ENCODE results near the gene CA10. TPM values are rescaled to one million over a fixed set of nuclear protein-coding genes. Genes with fewer than 3 reads are reported as not detected.

The CA10 gene
- total RNA-seq, 4 donors from 2014 or later: not detected

GRCh38 chr17:51590071-51590656, 568.4 kb downstream of the CA10 start:
- Histone ChIP-seq H3K4me3 (no peak overlapping the region), H3K27me3 (no peaks in the 10 kb centered on the region), H3K4me1 (peaks cover 0 to 3% (median 0%) of the 10 kb centered on the region in 3 donors), H3K36me3 (no peaks in the 10 kb centered on the region), H3K9me3 (peaks cover 0 to 14% (median 0%) of the 10 kb centered on the region in 3 donors), H3K27ac (no peak overlapping the region)
- TF ChIP-seq EP300 (IDR thresholded peaks at IDR 0.05) (no peak), POLR2AphosphoS5 (IDR thresholded peaks at IDR 0.05) (no peak), CTCF (IDR thresholded peaks at IDR 0.05) (no peak), POLR2A (IDR thresholded peaks at IDR 0.05) (no peak)
- ATAC-seq: no peak
- WGBS, 2 donors (ENCODE audit: low coverage in 1 of 2): 29 to 43% methylated on average over 3 to 4 of the region's 4 CpGs

DNA sequence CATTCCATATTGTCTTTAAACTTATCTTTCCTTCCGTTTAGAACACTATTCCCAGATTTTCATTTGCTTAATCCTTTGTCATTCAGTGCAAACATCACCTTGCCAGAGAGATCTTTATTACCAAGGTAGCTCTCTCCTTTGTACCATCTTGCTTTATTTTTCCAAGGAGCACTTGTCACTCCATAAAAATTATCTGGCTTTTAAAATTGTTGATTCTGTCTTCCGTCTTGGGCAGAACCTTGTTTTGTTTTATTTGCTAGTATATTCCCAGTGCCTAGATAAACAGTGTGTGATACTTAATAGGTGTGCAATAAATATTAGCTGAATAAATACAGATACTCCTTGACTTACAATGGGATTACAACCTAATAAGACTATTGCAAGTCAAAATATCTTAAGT, 570.5 kb downstream of the CA10 start:
- Histone ChIP-seq H3K36me3 (no peaks in the 10 kb centered on the region), H3K4me3 (no peak overlapping the region), H3K9me3 (peaks cover 0 to 14% (median 0%) of the 10 kb centered on the region in 3 donors), H3K27ac (no peak overlapping the region), H3K27me3 (no peaks in the 10 kb centered on the region), H3K4me1 (peaks cover 0 to 3% (median 0%) of the 10 kb centered on the region in 3 donors)
- WGBS, 2 donors (ENCODE audit: low coverage in 1 of 2): 44 to 66% methylated on average over 2 of the region's 2 CpGs
- no peak for ATAC-seq
- TF ChIP-seq CTCF (IDR thresholded peaks at IDR 0.05) (no peak), POLR2A (IDR thresholded peaks at IDR 0.05) (no peak), POLR2AphosphoS5 (IDR thresholded peaks at IDR 0.05) (no peak), EP300 (IDR thresholded peaks at IDR 0.05) (no peak)

GRCh38 chr17:51587516-51587915, 571.0 kb downstream of the CA10 start:
- 87 to 100% methylated on average over 1 to 2 of the region's 2 CpGs for WGBS, 2 donors (ENCODE audit: low coverage in 1 of 2)
- peaks cover 0 to 3% (median 0%) of the 10 kb centered on the region in 3 donors for H3K4me1 ChIP-seq
- H3K4me3 ChIP-seq: no peak overlapping the region
- H3K9me3 ChIP-seq: peaks cover 0 to 14% (median 0%) of the 10 kb centered on the region in 3 donors
- H3K27ac ChIP-seq: no peak overlapping the region
- TF ChIP-seq POLR2A (IDR thresholded peaks at IDR 0.05) (no peak), EP300 (IDR thresholded peaks at IDR 0.05) (no peak), CTCF (IDR thresholded peaks at IDR 0.05) (no peak), POLR2AphosphoS5 (IDR thresholded peaks at IDR 0.05) (no peak)
- no peaks in the 10 kb centered on the region for H3K27me3 ChIP-seq
- no peak for ATAC-seq
- H3K36me3 ChIP-seq: no peaks in the 10 kb centered on the region

DNA sequence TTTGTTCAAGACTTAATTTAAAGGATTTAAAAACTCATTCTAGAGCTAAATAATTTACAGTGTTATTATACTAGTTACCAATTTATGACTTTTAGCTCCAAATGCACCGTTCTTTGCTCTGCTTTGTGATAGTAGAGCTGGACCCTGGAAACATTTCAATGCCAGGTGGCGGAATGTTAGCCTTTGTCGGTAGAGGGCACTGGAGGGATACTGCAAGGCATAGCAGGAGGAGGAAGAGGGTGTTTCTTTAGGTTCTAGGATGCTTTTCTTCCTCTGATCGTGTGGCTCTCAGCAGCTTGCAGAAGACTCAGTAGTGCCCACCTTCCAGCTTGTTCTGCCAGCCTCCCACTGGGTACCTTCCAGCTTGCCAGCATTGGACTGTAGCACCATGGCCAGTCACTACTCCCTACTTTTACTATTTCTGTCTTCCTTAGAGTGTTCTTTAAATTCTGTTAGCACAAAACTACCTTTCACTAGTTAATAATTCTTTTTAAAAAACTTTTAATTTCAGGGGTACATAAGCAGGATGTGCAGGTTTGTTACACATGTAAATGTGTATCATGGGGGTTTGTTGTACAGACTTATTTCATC, 572.9 kb downstream of the CA10 start:
- 11 to 26% methylated on average over 1 to 4 of the region's 4 CpGs for WGBS, 2 donors (ENCODE audit: low coverage in 1 of 2)
- Histone ChIP-seq H3K27ac (no peak overlapping the region), H3K4me3 (no peak overlapping the region), H3K9me3 (peaks cover 0 to 14% (median 0%) of the 10 kb centered on the region in 3 donors), H3K27me3 (no peaks in the 10 kb centered on the region), H3K4me1 (peaks cover 0 to 3% (median 0%) of the 10 kb centered on the region in 3 donors), H3K36me3 (no peaks in the 10 kb centered on the region)
- ATAC-seq: no peak
- TF ChIP-seq CTCF (IDR thresholded peaks at IDR 0.05): peak in 2 of 4 experiments; percentile 19 to 57
- no peak for TF ChIP-seq EP300 (IDR thresholded peaks at IDR 0.05)
- TF ChIP-seq POLR2A (IDR thresholded peaks at IDR 0.05): no peak
- no peak for TF ChIP-seq POLR2AphosphoS5 (IDR thresholded peaks at IDR 0.05)

GRCh38 chr17:51580869-51581268, 577.6 kb downstream of the CA10 start:
- TF ChIP-seq CTCF (IDR thresholded peaks at IDR 0.05) (no peak), POLR2A (IDR thresholded peaks at IDR 0.05) (no peak), POLR2AphosphoS5 (IDR thresholded peaks at IDR 0.05) (no peak), EP300 (IDR thresholded peaks at IDR 0.05) (no peak)
- Histone ChIP-seq H3K27me3 (no peaks in the 10 kb centered on the region), H3K36me3 (no peaks in the 10 kb centered on the region), H3K27ac (no peak overlapping the region), H3K4me1 (no peaks in the 10 kb centered on the region), H3K4me3 (no peak overlapping the region), H3K9me3 (peaks cover 0 to 23% (median 0%) of the 10 kb centered on the region in 3 donors)
- 73 to 85% methylated on average over 3 of the region's 3 CpGs for WGBS, 2 donors (ENCODE audit: low coverage in 1 of 2)
- no peak for ATAC-seq

Measured in gastroesophageal sphincter (tissue), 4 donors.